ENCODE results near the gene MOB2.

Gene MOB2

GRCh38 chr11:1523077-1523476, 36.5 kb upstream of the MOB2 start:
- Histone ChIP-seq H3K9me3 (ENCODE audit: control insufficient read depth, low read length) (no peaks in the 10 kb centered on the region), H3K9ac (no peak overlapping the region), H3K27ac (no peak overlapping the region), H3K4me2 (ENCODE audit: low read length) (no peak overlapping the region), H3K79me2 (peaks cover 30% of the 10 kb centered on the region), H3K36me3 (ENCODE audit: control insufficient read depth, insufficient read depth, low read length) (no peaks in the 10 kb centered on the region), H3K27me3 (ENCODE audit: control insufficient read depth, insufficient read depth, low read length) (no peaks in the 10 kb centered on the region), H3K4me1 (no peaks in the 10 kb centered on the region), H2AFZ (no peak overlapping the region), H3K4me3 (ENCODE audit: low read depth, low read length) (no peak overlapping the region)
- TF ChIP-seq, protein P1, sequence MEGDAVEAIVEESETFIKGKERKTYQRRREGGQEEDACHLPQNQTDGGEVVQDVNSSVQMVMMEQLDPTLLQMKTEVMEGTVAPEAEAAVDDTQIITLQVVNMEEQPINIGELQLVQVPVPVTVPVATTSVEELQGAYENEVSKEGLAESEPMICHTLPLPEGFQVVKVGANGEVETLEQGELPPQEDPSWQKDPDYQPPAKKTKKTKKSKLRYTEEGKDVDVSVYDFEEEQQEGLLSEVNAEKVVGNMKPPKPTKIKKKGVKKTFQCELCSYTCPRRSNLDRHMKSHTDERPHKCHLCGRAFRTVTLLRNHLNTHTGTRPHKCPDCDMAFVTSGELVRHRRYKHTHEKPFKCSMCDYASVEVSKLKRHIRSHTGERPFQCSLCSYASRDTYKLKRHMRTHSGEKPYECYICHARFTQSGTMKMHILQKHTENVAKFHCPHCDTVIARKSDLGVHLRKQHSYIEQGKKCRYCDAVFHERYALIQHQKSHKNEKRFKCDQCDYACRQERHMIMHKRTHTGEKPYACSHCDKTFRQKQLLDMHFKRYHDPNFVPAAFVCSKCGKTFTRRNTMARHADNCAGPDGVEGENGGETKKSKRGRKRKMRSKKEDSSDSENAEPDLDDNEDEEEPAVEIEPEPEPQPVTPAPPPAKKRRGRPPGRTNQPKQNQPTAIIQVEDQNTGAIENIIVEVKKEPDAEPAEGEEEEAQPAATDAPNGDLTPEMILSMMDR (IDR thresholded peaks at IDR 0.05), result no peak

DNA sequence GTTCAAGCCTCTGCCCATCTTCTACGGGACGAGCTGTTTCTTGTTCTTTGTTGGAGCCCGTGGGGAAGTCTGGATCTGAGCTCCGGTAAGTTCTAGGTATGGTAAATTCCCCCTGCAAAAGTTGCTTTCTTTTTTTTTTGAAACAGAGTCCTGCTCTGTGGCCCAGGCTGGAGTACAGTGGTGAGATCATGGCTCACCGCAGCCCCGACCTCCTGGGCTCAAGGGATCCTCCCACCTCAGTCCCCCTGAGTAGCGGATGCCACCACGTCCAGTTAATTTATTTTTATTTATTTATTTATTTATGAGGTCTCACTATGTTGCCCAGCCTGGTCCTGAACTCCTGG, 35.5 kb upstream of the MOB2 start:
- H3K4me3 ChIP-seq (ENCODE audit: low read depth, low read length), result no peak overlapping the region
- no peak overlapping the region for H3K27ac ChIP-seq
- H3K9ac ChIP-seq, result no peak overlapping the region
- H3K4me1 ChIP-seq, result no peaks in the 10 kb centered on the region
- no peaks in the 10 kb centered on the region for H3K9me3 ChIP-seq (ENCODE audit: control insufficient read depth, low read length)
- no peaks in the 10 kb centered on the region for H3K27me3 ChIP-seq (ENCODE audit: control insufficient read depth, insufficient read depth, low read length)
- H3K4me2 ChIP-seq (ENCODE audit: low read length), result no peak overlapping the region
- no peaks in the 10 kb centered on the region for H3K36me3 ChIP-seq (ENCODE audit: control insufficient read depth, insufficient read depth, low read length)
- no peak overlapping the region for H2AFZ ChIP-seq
- peaks cover 34% of the 10 kb centered on the region for H3K79me2 ChIP-seq
- TF ChIP-seq, protein P1 (IDR thresholded peaks at IDR 0.05), result no peak

- no peak overlapping the region for H3K4me2 ChIP-seq (ENCODE audit: low read length)
- H3K36me3 ChIP-seq (ENCODE audit: control insufficient read depth, insufficient read depth, low read length), result no peaks in the 10 kb centered on the region
- TF ChIP-seq, protein P1 (IDR thresholded peaks at IDR 0.05), result no peak
- no peak overlapping the region for H2AFZ ChIP-seq
- H3K9ac ChIP-seq, result no peak overlapping the region
- no peaks in the 10 kb centered on the region for H3K9me3 ChIP-seq (ENCODE audit: control insufficient read depth, low read length)
- peaks cover 35% of the 10 kb centered on the region for H3K79me2 ChIP-seq
- no peaks in the 10 kb centered on the region for H3K27me3 ChIP-seq (ENCODE audit: control insufficient read depth, insufficient read depth, low read length)
- no peak overlapping the region for H3K4me3 ChIP-seq (ENCODE audit: low read depth, low read length)
- no peaks in the 10 kb centered on the region for H3K4me1 ChIP-seq
- no peak overlapping the region for H3K27ac ChIP-seq
These were observed 35.0 kb upstream of the MOB2 start for GRCh38 chr11:1521382-1522080.

- no peak overlapping the region for H3K9ac ChIP-seq
- no peak overlapping the region for H3K27ac ChIP-seq
- H3K27me3 ChIP-seq (ENCODE audit: control insufficient read depth, insufficient read depth, low read length), result no peaks in the 10 kb centered on the region
- no peak overlapping the region for H2AFZ ChIP-seq
- no peaks in the 10 kb centered on the region for H3K9me3 ChIP-seq (ENCODE audit: control insufficient read depth, low read length)
- H3K79me2 ChIP-seq, result peaks cover 39% of the 10 kb centered on the region
- H3K4me1 ChIP-seq, result no peaks in the 10 kb centered on the region
- TF ChIP-seq, protein P1 (IDR thresholded peaks at IDR 0.05), result no peak
- no peak overlapping the region for H3K4me2 ChIP-seq (ENCODE audit: low read length)
- H3K36me3 ChIP-seq (ENCODE audit: control insufficient read depth, insufficient read depth, low read length), result no peaks in the 10 kb centered on the region
- no peak overlapping the region for H3K4me3 ChIP-seq (ENCODE audit: low read depth, low read length)
These were observed 34.2 kb upstream of the MOB2 start for GRCh38 chr11:1520663-1521267.

- Histone ChIP-seq H3K4me3 (ENCODE audit: low read depth, low read length) (no peak overlapping the region), H3K79me2 (peaks cover 44% of the 10 kb centered on the region), H3K27ac (no peak overlapping the region), H2AFZ (no peak overlapping the region), H3K9ac (no peak overlapping the region), H3K4me1 (no peaks in the 10 kb centered on the region), H3K4me2 (ENCODE audit: low read length) (no peak overlapping the region), H3K9me3 (ENCODE audit: control insufficient read depth, low read length) (no peaks in the 10 kb centered on the region), H3K27me3 (ENCODE audit: control insufficient read depth, insufficient read depth, low read length) (no peaks in the 10 kb centered on the region), H3K36me3 (ENCODE audit: control insufficient read depth, insufficient read depth, low read length) (no peaks in the 10 kb centered on the region)
- TF ChIP-seq, protein P1 (IDR thresholded peaks at IDR 0.05), result no peak
These were observed 33.7 kb upstream of the MOB2 start for GRCh38 chr11:1520209-1520662.

All from parathyroid adenoma (tissue), 2 donors.